Globus pallidus (tissue), 1 donor: Measurements from ENCODE around the gene IL1F10.

ENCODE experiments used
- DNase-seq: peaks from one replicate; pipeline ENCODE4 v3.0.0-alpha.2; 2015; ENCODE audit warnings: low spot score

IL1F10 gene

DNA sequence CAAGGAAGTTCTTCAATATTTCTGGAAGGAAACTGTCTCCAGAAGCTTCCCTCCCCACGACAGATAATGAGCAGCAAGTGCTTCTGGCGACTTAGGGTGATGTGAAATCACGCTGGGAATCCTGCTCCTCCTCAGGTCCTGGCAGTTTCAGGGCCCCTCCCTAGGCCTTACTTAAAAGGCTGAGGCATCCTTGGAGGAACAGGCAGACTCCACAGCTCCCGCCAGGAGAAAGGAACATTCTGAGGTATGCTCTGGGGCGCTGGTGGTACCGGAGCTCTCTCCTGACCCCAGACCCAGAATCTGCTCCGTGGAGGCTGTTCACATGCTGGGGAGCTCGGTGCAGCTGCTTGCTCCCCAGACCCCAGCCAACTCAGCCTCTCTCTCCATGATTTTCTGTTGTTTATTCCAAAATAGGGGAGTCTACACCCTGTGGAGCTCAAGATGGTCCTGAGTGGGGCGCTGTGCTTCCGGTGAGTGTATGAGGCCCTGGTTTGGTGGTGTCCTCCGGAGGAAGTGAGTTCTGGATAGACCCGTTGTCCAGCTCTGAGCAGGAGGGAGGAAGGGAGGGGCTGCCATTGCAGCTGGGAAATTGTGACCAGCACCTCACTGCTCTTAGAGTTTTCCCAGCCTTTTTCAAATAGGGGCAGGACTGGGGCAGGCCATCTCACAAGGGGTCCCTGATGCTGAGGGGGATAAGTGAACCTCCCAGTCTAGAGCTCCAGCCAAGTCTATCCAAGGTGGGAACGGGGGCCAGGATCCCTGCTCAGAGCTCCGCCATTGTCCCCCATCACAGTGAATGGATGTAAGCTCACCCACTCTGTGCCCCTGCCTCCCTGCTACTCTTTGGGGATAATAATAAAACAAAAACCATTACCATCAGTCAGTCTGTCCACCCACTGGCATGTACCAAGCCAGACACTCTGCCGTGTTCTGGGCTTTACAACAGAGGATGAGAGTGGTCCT, 8.5 kb upstream of the IL1F10 start, which contains the start of gene IL36RN:
TSS of gene IL36RN (plus strand) at position 201 of the 963 bp plus-strand sequence. CDS start at position 442, 241 bp downstream.
- DNase-seq, result no peak

DNA sequence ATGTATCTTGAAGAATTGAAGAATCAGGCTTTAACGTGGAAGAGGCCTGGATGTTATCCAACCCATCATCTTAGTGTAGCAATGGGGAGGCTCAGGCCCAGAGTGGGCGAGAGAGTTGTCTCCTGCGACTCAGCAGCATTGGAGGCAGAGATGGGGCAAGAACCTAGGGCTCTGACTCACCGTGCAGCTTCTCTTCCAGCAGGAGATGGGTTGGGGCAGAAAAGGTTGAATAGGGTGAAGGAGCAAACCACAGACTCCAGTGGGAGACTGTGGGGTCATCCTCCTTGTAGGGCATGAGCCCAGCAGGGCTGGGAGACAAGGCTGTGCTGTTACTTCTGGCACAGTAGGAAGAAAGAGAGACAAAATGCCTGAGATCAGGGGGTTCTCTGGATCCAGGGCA, 7.4 kb upstream of the IL1F10 start:
- no peak for DNase-seq

DNA sequence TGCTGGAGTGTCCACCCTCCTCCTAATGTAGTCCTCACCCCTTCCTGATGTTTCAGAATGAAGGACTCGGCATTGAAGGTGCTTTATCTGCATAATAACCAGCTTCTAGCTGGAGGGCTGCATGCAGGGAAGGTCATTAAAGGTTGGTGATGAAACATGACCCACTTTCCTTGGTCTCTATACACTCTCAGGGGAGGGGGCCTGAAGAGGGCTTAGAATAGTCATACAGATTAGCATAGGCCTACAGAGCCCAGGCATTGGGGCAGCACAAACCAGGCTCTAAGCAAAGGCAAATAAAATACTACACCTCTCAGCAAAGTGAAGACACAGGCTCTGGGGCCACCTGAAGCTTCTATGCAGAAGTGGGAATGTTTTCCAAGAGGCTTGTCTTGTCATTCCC, 7.0 kb upstream of the IL1F10 start:
- DNase-seq, result no peak

DNA sequence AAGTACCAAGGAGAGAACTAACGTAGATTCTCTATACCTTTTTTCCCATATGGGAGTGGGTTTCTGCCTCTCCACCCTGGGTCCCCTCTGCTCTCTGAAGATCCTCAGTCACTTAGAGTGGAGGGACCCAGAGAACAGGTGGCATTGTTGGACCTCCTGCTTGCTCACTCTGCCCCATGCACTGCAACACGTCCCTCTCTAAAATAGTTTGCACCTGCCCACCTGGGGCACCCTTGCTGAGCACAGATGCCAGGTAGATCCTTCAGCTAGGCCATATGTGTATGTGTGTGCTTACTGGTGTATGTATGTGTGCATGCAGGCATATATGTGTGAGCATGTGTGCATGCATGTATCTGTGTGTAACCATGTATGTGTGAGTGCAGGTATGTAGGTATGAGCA, 6.5 kb upstream of the IL1F10 start:
- DNase-seq, result no peak

DNA sequence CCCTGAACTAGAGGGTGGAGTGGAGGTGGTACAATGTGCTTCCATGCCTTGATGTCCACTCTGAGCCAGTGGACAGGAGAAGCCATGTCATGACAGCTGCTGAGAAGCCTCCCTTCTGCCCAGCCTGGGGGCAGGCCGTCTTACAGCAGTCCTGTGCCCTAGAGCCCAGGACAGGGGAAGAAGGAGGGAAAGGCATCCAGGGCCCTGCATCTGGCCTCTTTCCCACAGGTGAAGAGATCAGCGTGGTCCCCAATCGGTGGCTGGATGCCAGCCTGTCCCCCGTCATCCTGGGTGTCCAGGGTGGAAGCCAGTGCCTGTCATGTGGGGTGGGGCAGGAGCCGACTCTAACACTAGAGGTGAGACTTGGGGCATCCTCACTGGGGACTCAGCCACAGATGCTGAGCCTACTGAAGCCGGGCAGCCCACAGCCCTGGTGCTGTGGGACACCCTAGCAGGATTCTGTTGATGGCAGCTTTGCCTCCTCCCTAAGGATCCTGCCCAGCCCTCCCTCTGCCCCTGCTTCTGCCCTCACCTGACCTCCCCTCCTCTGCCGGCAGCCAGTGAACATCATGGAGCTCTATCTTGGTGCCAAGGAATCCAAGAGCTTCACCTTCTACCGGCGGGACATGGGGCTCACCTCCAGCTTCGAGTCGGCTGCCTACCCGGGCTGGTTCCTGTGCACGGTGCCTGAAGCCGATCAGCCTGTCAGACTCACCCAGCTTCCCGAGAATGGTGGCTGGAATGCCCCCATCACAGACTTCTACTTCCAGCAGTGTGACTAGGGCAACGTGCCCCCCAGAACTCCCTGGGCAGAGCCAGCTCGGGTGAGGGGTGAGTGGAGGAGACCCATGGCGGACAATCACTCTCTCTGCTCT, 5.6 kb upstream of the IL1F10 start:
- no peak for DNase-seq

DNA sequence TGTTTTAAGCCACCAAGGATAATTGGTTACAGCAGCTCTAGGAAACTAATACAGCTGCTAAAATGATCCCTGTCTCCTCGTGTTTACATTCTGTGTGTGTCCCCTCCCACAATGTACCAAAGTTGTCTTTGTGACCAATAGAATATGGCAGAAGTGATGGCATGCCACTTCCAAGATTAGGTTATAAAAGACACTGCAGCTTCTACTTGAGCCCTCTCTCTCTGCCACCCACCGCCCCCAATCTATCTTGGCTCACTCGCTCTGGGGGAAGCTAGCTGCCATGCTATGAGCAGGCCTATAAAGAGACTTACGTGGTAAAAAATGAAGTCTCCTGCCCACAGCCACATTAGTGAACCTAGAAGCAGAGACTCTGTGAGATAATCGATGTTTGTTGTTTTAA, 3.5 kb upstream of the IL1F10 start:
- no peak for DNase-seq

DNA sequence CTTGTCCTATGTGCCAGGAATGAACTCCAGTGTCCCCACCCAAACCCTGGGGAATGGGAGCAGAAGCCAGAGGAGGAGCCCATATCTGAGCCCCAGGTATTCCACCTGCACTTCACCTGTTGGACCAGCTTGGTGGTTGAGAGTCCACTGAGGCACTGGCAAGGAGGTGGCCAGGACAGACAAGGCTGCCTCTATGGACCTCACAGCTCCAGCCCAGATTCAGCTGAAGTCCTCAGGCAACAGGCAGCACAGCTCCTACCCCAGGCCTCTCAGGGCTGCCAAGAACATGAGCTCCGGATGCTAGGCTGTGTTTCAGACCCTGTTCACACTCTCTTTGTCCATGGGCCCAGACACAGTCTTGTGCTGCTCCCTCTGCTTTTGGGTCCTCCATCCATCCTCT, 2.9 kb upstream of the IL1F10 start:
- DNase-seq, result no peak

DNA sequence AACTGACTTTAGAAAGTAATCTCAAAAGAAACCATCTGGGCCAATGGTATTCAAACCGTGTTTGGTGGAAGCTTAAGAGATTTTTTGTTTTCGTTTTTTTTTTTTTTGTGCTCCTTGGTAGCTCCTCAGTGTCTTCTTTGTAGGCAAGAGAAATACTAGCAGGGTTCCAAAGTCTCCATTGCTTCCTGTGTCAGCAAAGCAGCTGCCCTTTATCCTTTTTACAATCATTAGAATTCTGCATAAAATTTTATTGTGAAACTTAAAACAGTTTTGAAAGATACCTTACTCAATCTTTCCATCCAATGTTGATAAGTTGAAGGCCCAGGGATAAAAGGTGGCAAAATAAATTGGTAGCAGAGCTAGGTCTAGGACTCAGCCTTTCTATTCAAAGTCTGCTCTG, 479 bp downstream of the IL1F10 start:
- no peak for DNase-seq

DNA sequence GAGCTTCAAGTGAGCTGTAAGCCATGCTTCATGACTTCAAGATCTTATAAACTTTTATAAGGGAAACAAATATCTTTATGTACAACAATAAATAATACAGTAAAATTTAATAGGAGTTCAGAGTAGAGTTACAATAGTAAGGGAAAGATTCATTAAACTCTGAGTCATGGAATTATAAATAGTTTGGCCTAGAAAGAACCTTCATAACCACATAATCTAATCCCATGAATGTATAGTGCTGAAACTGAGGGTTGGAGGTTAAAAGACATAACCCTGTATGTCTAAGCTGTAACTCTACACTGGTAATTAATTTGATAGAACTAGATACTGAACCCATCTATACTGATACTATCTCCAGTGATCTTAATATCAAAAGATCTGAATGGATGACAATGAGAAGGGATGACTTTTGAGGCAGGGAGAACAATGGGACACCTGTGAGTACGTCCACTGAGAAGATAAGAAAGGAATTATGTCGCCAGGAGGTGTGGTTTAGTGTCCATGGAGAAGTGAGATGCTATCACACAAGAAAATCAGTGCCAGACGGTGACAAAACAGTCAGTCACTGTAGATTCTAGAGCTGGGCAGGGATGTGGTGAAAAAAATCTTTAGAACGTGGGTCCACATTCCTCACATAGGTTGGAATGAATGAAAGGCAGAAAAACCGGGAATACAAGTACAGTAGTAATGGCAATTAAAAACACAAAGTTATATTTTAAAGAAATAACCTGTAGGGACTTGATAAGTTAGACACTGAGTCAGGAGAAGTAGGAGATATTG, 1.1 kb downstream of the IL1F10 start:
- no peak for DNase-seq

DNA sequence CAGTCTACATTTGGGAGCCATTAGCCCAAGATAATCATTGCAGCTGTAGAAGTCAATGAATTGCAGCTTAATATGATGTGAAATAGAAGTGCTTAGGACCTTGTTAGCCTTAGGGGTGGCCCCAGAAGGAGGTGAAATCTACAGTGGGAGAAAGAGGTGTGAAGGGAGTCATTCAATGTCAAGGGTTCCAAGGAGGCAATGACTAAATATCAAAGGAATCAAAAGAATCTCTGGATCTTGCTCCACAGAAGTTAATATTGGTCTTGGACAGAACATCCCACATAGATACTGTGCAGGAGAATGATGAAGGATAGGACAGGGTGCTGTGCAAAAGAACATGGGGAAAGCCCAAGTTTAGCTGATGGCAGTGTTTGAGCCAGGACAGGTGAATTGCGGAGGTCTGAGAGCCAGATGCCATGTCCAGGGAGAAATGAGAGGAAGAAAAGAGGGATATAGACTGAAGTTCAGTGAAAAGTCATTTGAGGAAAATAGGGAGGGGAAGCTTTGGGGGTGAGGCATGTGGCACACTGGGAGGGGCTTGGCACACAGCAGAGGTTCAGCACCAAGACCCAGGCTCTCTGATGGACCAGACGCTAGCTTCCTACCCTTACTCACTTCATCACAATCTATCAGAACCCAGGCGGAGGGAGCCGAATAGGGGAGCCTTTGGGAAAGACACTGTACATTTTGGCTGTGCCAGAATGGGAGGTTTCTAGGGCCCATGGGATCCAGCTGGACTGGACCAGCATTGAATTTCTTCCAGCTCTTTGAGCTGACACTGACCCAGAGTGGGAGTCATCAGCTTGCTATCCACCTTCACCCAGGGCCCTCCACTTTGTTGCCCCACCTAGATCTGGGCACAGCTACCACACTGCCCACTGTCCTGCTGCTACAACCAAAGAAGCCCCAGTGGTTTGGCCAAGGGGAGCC, 2.2 kb downstream of the IL1F10 start:
- DNase-seq, result no peak

DNA sequence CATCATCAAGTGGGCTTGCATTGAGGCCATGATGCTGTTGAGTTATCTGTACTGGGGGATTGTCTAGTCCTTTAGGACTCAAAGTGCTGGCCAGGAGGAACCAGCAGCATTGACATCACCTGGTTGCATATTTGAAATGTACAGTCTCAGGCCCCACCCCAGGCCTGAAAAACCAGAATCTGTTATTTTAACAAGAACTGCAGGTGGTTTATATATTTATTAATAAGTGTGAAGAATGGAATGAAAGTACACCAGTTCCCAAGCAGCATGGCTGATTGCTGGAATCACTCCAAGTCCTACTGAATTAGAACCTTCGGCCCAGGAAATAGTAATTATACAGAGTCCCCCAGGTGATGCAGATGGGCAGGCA, 2.8 kb downstream of the IL1F10 start:
- no peak for DNase-seq

DNA sequence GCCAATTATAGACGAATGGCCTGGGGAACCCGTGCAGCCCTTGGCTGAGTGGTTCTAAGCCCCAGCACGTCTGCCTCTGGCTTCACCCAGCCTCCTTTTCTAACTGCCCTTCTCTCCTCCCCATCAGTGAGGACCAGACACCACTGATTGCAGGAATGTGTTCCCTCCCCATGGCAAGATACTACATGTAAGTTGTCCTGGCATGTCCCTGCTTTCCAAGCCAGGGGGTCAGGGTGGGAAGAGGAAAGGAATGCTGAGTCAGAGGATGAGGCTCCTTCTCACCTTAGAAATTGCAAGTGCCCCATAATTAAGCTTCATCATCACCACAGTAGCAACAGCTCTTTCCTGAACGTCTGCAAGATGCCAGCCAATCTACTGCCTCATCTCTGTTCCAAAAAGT, 4.8 kb downstream of the IL1F10 start:
- no peak for DNase-seq

DNA sequence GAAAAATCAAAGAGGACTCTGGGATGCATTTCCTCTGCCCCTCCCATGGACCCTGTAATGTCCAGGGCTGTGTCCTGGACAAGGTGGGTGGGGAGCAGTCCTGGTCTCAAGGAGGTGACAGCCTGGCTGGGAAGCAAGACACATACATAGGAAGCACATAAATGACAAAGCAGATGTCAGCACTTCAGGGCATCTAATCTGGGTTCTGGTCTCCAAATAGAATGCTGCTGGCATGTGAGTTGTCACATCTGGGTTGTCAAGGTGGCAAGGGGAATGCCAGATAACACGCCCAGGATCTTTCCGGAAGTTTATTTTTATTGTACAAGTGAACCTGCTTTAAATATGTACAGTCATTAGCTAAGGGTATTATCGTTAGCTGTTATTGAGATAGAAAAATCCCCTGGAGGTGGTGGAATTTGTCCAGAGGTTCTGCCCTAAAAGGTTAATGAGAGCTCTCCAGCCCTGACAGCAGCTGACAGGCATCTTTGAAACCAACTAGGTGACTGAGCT, 5.6 kb downstream of the IL1F10 start:
- no peak for DNase-seq

DNA sequence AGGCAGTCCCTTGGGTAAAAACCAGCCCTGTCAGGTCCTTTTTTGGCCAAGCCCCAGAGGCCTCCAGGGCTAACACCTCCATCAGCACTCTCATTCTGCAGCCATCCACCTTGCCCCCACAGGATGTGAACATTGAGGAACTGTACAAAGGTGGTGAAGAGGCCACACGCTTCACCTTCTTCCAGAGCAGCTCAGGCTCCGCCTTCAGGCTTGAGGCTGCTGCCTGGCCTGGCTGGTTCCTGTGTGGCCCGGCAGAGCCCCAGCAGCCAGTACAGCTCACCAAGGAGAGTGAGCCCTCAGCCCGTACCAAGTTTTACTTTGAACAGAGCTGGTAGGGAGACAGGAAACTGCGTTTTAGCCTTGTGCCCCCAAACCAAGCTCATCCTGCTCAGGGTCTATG, 7.3 kb downstream of the IL1F10 start:
- DNase-seq, result no peak

DNA sequence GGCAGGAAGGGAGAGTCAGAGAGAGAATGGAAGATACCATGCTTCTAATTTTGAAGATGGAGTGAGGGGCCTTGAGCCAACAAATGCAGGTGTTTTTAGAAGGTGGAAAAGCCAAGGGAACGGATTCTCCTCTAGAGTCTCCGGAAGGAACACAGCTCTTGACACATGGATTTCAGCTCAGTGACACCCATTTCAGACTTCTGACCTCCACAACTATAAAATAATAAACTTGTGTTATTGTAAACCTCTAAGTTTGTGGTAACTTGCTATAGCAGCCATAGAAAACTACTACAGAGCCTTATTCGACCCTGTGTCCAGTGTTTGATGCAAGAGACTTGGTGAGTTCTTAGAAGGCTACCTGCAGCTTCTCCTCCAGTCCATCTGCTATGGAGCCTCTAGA, 7.8 kb downstream of the IL1F10 start:
- DNase-seq, result no peak

DNA sequence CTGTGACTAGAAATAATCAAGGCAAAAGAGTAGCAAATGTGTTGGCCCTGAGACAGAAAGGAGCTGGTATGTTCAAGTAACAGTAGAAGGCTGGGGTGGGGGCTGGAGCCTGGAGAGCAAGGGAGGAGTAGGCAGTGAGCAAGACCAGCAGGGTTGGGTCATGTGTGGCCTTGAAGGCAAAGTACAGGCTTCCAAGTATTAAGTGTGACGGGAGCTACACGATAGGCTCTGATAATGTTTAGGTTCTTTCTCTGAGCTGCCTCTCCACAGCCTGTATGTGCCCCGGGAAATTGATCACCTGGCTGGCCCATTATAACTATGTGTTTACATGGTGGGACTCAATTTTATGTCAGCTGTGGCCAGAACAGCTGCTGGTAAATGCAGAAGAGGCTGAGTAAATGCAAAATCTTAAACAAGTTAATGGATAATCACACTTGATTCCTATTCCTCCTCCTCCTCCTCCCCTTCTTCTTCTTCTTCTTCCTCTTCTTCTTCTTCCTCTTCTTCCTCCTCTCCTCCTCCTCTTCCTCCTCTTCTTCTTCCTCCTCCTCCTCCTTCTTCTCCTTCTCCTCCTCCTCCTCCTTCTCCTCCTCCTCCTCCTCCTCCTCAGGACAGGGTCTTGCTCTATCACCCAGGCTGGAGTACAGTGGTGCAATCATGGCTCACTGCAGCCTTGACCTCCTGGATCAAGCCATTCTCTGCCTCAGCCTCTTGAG, 9.3 kb downstream of the IL1F10 start:
- no peak for DNase-seq

DNA sequence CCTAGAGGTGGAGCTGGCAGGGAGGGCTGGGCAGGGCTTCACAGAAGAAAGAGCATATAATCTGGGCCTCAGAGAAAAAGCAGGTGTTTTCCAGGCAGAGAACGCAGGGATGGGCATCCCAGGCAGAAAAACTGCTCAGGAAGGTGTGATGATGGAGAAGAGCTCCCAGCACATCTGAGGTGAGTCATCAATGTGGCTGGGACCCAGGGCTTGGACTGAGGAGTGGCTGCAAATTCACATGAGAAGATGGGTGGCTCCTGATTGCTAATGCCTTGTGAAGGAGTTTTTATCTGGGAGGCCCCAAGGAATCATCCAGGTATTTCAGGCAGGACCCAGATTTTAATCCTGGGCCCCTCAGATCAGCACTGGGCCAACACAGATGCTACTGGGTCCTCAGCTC, 10.2 kb downstream of the IL1F10 start:
- DNase-seq, result no peak

DNA sequence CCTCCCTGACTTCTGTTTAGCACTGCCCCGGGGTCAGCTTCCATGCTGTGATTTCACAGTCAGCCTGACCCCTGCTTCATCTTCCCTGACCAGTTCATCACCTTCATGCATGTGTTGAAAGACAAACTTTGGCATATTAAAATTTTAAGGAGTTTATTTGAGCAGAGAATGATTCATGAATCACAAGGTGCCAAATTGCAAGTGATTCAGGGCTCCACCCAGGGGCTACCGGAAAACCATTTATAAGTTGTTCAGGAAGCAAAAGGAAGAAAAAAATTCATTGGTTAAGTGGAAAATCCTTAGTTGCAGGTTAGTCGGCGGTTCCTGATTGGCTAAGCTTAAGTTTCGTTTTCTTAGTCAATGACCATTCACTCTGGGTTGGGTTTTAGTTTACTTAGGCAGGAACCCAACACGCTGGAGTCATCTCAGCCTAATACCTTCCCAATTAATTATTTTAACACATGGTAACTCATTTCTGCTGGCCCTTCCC, 10.6 kb downstream of the IL1F10 start:
- no peak for DNase-seq

DNA sequence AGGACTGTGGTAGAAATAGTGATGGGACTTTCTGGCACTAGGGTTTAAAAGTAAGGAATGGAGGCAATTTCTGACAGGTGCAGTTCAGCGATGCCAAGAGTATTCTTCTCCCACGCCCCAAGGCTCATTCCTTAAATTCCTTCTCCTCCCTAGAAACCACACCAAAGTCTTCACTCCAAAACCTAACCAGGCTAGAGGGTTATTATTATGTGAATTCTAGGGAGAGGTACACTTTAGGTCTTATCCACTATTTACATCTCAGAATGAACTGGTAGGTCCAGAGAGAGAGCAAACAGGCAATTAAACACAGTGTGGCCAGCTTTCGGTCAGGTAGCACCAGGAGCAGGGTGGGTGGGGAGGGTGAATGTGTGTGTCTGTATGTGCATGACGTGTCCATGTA, 11.4 kb downstream of the IL1F10 start:
- no peak for DNase-seq

DNA sequence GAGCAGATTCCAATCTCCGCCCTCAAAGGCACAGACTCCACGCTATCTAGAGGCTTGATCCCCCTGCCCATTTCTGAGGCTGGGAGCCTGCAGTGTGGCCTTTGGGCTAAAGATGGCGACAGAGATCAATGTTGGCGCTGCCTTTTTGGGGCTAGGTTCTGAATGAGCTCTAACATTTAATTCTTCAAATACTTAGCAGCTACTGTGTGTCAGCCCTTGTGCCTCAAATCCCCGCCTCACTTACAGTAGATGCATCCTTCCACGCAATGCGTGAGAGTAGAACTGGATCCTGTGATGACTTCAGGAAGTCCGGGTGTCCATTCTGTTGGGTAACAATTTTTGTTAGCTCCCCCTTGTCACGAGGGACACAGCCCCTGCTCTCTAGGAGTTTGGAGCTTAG, 12.4 kb downstream of the IL1F10 start:
- no peak for DNase-seq
